Fibroblast of the aortic adventitia (primary cell): ENCODE data around the gene AMOT. TPM values are rescaled to one million over a fixed set of nuclear protein-coding genes. Genes with fewer than 3 reads are reported as not detected.
A peak's percentile ranks its signal among the peaks of the same experiment; 100 is the strongest.

ENCODE experiments used
- DNase-seq: peaks from one replicate; pipeline ENCODE4 v3.0.0-alpha.2; 2010; ENCODE audit warnings: low read depth
- H3K4me3 ChIP-seq: 2 replicates; pipeline ENCODE4 v1.5.1; 2011; ENCODE audit warnings: low read depth, mild to moderate bottlenecking, control low read depth, low read length, moderate library complexity
- total RNA-seq: library from RNA; depleted of rRNA; stranded (reverse); fragments of >200 nt; gene quantifications from 2 replicates; pipeline ENCODE4 v1.2.3, GENCODE V29; 2012; ENCODE audit warnings: low replicate concordance
- TF ChIP-seq, protein P1 (sequence below): IDR thresholded peaks from 2 replicates; pipeline ENCODE4 v1.5.1; 2011; ENCODE audit warnings: mild to moderate bottlenecking, low read length, control low read depth, inconsistent platforms; ENCODE audit not compliant: insufficient read depth

Gene AMOT
- total RNA-seq, 1 donor: 11.0 TPM

DNA sequence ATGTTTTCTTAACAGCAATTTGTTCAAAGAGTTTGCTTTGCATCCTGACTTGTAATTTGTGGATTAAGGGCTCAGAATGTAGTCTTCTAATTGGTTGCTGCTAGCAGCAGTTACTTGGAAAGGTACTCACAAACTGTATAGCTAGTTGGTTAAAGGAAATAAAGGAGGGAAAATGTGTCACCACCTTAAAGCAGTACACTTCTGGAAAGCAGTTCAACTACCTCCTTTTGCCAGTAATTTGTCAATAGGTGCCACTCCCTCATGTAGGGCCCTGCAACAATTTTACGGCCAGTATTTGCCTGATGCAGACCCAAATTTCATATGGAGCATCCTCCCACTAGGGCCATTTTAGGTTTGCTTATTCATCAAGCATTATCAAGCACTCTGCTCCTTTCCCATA is 20.8 kb downstream of the AMOT start:
- no peak for DNase-seq
- TF ChIP-seq, protein P1, sequence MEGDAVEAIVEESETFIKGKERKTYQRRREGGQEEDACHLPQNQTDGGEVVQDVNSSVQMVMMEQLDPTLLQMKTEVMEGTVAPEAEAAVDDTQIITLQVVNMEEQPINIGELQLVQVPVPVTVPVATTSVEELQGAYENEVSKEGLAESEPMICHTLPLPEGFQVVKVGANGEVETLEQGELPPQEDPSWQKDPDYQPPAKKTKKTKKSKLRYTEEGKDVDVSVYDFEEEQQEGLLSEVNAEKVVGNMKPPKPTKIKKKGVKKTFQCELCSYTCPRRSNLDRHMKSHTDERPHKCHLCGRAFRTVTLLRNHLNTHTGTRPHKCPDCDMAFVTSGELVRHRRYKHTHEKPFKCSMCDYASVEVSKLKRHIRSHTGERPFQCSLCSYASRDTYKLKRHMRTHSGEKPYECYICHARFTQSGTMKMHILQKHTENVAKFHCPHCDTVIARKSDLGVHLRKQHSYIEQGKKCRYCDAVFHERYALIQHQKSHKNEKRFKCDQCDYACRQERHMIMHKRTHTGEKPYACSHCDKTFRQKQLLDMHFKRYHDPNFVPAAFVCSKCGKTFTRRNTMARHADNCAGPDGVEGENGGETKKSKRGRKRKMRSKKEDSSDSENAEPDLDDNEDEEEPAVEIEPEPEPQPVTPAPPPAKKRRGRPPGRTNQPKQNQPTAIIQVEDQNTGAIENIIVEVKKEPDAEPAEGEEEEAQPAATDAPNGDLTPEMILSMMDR: no peak
- H3K4me3 ChIP-seq: no peak overlapping the region

GRCh38 chrX:112819008-112819640 is 21.5 kb downstream of the AMOT start:
- DNase-seq: peak; percentile 82
- TF ChIP-seq, protein P1: no peak
- H3K4me3 ChIP-seq: peak overlapping the region; percentile 22

- TF ChIP-seq, protein P1: no peak
- no peak for DNase-seq
- H3K4me3 ChIP-seq: no peak overlapping the region
Observed at GRCh38 chrX:112818114-112819007, 22.3 kb downstream of the AMOT start.

GRCh38 chrX:112816908-112817307 is 23.7 kb downstream of the AMOT start:
- TF ChIP-seq, protein P1: no peak
- DNase-seq: no peak
- H3K4me3 ChIP-seq: no peak overlapping the region

DNA sequence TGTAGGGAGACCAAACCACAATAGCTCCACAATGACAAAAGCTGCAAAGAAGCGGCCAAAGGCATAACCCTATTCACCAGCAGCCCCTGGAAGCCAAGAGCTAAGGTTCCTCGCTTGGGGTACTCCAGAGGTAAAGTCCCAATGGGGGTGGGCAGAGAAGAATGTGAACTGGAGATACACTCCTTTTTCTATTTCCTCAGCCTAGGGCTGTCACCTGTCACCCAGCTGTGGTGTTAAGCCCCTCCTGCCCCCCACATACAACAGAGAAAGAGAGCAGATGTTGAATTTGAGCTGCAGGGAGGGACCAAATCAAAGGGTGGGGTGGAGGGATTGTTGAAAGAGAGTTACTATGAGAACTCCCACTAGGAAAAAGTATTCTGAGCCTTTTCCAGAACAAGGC is 26.1 kb downstream of the AMOT start:
- no peak overlapping the region for H3K4me3 ChIP-seq
- DNase-seq: no peak
- TF ChIP-seq, protein P1: no peak

DNA sequence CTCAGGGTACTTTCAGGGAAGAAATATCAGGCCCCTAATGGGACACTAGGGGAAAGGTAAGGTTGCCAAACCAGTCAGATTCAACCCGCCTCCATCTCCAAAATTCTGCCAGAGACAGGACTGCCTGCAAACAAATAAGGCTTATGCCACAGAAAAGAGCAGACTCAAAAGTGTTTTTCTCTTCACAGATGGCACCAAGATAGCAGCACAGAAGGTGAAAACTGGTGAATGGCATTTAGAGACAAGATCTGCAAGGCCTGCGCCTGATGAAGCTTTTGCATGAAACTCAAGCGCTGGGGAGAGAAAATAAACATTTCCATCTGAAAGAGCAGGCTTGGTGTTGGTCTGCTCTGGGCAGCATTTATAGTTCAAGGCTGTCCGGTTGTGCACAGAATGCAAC is 27.9 kb downstream of the AMOT start:
- no peak for DNase-seq
- no peak overlapping the region for H3K4me3 ChIP-seq
- TF ChIP-seq, protein P1: no peak
